ENCODE measurements around the gene ATP6V0C.
A peak's percentile ranks its signal among the peaks of the same experiment; 100 is the strongest.

The ATP6V0C gene

GRCh38 chr16:2514333-2515179, 804 bp downstream of the ATP6V0C start:
- Histone ChIP-seq H3K9me2 (ENCODE audit: low read depth, low read length) (no peaks in the 10 kb centered on the region), H3F3A (ENCODE audit: insufficient read depth, low read length) (no peaks in the 10 kb centered on the region), H3K79me2 (ENCODE audit: insufficient read depth, low read length) (peaks cover 33% of the 10 kb centered on the region), H4K20me1 (ENCODE audit: insufficient read depth, low read length) (no peaks in the 10 kb centered on the region), H2AFZ (ENCODE audit: low read length) (no peak overlapping the region), H3K9me3 (ENCODE audit: low read length) (no peaks in the 10 kb centered on the region), H3K9ac (ENCODE audit: low read length) (peak overlapping the region; percentile 71), H3K4me1 (ENCODE audit: insufficient read depth, low read length, severe bottlenecking) (peaks cover 41% of the 10 kb centered on the region), H3K4me3 (ENCODE audit: low read depth, low read length, poor library complexity, severe bottlenecking) (peak overlapping the region; percentile 75), H3K27me3 (ENCODE audit: insufficient read depth, low read length) (no peaks in the 10 kb centered on the region), H3K4me2 (ENCODE audit: low read length) (peak overlapping the region; percentile 92), H3K27ac (ENCODE audit: low read depth, low read length, poor library complexity, severe bottlenecking) (peak overlapping the region; percentile 54), H3K36me3 (ENCODE audit: insufficient read depth, low read length) (no peaks in the 10 kb centered on the region)
- TF ChIP-seq EZH2 (IDR thresholded peaks at IDR 0.05; ENCODE audit: borderline replicate concordance, low read length) = no peak
- no peak for TF ChIP-seq CTCF (IDR thresholded peaks at IDR 0.05; ENCODE audit: low read length)

GRCh38 chr16:2515180-2515851, 1.6 kb downstream of the ATP6V0C start:
- Histone ChIP-seq H3F3A (ENCODE audit: insufficient read depth, low read length) (no peaks in the 10 kb centered on the region), H3K36me3 (ENCODE audit: insufficient read depth, low read length) (no peaks in the 10 kb centered on the region), H3K27me3 (ENCODE audit: insufficient read depth, low read length) (no peaks in the 10 kb centered on the region), H3K79me2 (ENCODE audit: insufficient read depth, low read length) (peaks cover 33% of the 10 kb centered on the region), H3K4me3 (ENCODE audit: low read depth, low read length, poor library complexity, severe bottlenecking) (peak overlapping the region; percentile 75), H3K27ac (ENCODE audit: low read depth, low read length, poor library complexity, severe bottlenecking) (peak overlapping the region; percentile 54), H2AFZ (ENCODE audit: low read length) (no peak overlapping the region), H3K4me2 (ENCODE audit: low read length) (peak overlapping the region; percentile 92), H3K9me3 (ENCODE audit: low read length) (no peaks in the 10 kb centered on the region), H3K4me1 (ENCODE audit: insufficient read depth, low read length, severe bottlenecking) (peaks cover 37% of the 10 kb centered on the region), H4K20me1 (ENCODE audit: insufficient read depth, low read length) (no peaks in the 10 kb centered on the region), H3K9me2 (ENCODE audit: low read depth, low read length) (no peaks in the 10 kb centered on the region), H3K9ac (ENCODE audit: low read length) (peak overlapping the region; percentile 71)
- no peak for TF ChIP-seq EZH2 (IDR thresholded peaks at IDR 0.05; ENCODE audit: borderline replicate concordance, low read length)
- TF ChIP-seq CTCF (IDR thresholded peaks at IDR 0.05; ENCODE audit: low read length) = no peak

- Histone ChIP-seq H3K9me3 (ENCODE audit: low read length) (no peaks in the 10 kb centered on the region), H2AFZ (ENCODE audit: low read length) (no peak overlapping the region), H3K9ac (ENCODE audit: low read length) (peak overlapping the region; percentile 8; the same call in 1 of the 2 replicates), H3K79me2 (ENCODE audit: insufficient read depth, low read length) (peaks cover 33% of the 10 kb centered on the region), H3K4me1 (ENCODE audit: insufficient read depth, low read length, severe bottlenecking) (peaks cover 46% of the 10 kb centered on the region), H3K4me3 (ENCODE audit: low read depth, low read length, poor library complexity, severe bottlenecking) (no peak overlapping the region), H3K27ac (ENCODE audit: low read depth, low read length, poor library complexity, severe bottlenecking) (peak overlapping the region; percentile 28), H3K36me3 (ENCODE audit: insufficient read depth, low read length) (no peaks in the 10 kb centered on the region), H3K27me3 (ENCODE audit: insufficient read depth, low read length) (no peaks in the 10 kb centered on the region), H3K4me2 (ENCODE audit: low read length) (peak overlapping the region; percentile 92; the same call in 1 of the 2 replicates), H3K9me2 (ENCODE audit: low read depth, low read length) (no peaks in the 10 kb centered on the region), H4K20me1 (ENCODE audit: insufficient read depth, low read length) (no peaks in the 10 kb centered on the region), H3F3A (ENCODE audit: insufficient read depth, low read length) (no peaks in the 10 kb centered on the region)
- TF ChIP-seq CTCF (IDR thresholded peaks at IDR 0.05; ENCODE audit: low read length) = no peak
- no peak for TF ChIP-seq EZH2 (IDR thresholded peaks at IDR 0.05; ENCODE audit: borderline replicate concordance, low read length)
Observed at GRCh38 chr16:2516391-2517240, 2.9 kb downstream of the ATP6V0C start.

Data from OCI-LY1 (cell line).